Measurements from ENCODE around the gene RETREG2.

The RETREG2 gene

DNA sequence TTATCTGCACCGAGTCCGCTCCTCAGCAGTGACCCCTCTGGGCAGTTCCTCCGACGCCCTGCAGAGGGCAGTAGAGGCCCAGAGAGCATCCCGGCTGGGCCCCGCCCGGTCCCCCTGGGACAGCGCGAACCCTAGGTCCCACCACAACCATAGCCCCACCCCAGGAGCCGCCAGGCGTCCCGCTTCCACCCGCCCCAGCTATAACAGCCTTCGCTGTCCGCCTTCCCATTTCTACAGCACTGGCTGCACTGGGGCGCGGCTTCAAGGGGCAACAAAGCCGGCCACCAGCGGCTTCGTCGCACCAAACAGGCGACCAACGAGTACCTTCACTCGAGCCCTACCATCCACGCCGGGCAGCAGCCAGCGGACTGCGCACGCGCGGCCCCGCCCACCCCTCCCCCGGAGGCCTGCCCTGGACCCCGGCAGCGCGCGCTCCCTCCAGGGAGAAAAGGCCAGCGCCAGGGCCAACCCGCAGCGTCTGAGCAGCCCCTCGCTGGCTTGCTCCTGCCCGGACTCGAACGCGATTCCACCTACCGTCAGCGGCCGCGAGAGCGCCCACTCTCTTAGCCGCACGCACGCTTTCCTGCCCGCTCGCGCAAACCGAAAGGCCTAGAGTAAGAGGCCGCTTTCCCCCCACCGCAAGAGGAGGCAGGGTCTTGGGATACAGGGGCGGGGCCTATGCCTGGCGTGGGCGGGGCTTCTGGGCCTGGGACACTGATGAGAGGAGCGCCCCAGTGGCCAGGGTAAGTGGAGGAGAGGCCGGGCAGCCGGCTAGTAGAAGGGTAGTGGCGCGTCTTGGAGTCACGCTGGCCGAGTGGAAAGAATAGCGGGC lies 17.7 kb upstream of the RETREG2 start, which contains the start of gene NHEJ1:
Gene NHEJ1 (minus strand): TSS at position 630 of the 832 bp plus-strand sequence. CDS start 2,453 bp downstream, outside the sequence.
- peak within 1 kb of the TSS; percentile 69 for H3K4me3 ChIP-seq (ENCODE audit: low read depth, low read length)
- TF ChIP-seq, protein P1, sequence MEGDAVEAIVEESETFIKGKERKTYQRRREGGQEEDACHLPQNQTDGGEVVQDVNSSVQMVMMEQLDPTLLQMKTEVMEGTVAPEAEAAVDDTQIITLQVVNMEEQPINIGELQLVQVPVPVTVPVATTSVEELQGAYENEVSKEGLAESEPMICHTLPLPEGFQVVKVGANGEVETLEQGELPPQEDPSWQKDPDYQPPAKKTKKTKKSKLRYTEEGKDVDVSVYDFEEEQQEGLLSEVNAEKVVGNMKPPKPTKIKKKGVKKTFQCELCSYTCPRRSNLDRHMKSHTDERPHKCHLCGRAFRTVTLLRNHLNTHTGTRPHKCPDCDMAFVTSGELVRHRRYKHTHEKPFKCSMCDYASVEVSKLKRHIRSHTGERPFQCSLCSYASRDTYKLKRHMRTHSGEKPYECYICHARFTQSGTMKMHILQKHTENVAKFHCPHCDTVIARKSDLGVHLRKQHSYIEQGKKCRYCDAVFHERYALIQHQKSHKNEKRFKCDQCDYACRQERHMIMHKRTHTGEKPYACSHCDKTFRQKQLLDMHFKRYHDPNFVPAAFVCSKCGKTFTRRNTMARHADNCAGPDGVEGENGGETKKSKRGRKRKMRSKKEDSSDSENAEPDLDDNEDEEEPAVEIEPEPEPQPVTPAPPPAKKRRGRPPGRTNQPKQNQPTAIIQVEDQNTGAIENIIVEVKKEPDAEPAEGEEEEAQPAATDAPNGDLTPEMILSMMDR (IDR thresholded peaks at IDR 0.05; ENCODE audit: borderline replicate concordance, insufficient read depth, low read depth, low read length), result peak; percentile 99

DNA sequence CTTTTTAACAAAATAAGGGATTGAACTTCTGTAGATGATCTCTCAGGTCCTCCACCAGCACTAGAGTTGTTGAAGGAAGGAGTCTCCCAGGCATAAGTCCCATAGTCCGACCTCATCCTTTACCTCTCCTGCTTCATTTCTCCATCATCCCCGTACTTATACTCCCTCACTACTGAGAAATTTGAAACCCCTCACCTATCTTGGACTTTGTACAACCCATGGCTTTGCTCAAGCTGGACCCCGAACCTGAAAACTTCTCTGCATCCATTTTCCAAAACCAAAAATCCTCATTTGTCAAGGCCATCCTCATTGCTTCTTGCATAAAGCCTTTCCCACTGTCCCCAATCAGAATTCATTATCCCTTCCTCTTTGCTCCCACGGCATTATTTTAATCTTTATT lies 17.0 kb upstream of the RETREG2 start:
- TF ChIP-seq, protein P1 (IDR thresholded peaks at IDR 0.05; ENCODE audit: borderline replicate concordance, insufficient read depth, low read depth, low read length), result no peak
- peak overlapping the region; percentile 69 for H3K4me3 ChIP-seq (ENCODE audit: low read depth, low read length)

DNA sequence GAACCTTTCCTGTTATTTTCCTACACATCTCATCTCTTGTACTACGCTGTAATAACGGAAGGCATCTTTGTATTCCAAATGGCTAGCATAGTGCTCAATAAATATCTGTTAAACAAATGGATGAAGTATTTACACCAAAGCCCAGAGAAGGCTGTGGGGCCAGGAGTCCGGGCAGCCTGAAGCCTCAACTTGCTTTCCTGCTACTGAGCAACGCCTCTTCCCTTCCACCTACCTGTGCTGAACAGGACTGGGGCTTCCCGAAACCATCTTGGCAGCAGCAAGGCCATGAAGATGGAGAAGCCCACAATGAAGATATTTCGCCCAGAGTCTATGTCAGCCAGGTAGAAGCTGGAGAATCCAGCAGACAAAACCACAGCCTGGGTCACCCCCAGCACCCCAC lies 14.9 kb upstream of the RETREG2 start:
- TF ChIP-seq, protein P1 (IDR thresholded peaks at IDR 0.05; ENCODE audit: borderline replicate concordance, insufficient read depth, low read depth, low read length), result no peak
- H3K4me3 ChIP-seq (ENCODE audit: low read depth, low read length), result no peak overlapping the region

DNA sequence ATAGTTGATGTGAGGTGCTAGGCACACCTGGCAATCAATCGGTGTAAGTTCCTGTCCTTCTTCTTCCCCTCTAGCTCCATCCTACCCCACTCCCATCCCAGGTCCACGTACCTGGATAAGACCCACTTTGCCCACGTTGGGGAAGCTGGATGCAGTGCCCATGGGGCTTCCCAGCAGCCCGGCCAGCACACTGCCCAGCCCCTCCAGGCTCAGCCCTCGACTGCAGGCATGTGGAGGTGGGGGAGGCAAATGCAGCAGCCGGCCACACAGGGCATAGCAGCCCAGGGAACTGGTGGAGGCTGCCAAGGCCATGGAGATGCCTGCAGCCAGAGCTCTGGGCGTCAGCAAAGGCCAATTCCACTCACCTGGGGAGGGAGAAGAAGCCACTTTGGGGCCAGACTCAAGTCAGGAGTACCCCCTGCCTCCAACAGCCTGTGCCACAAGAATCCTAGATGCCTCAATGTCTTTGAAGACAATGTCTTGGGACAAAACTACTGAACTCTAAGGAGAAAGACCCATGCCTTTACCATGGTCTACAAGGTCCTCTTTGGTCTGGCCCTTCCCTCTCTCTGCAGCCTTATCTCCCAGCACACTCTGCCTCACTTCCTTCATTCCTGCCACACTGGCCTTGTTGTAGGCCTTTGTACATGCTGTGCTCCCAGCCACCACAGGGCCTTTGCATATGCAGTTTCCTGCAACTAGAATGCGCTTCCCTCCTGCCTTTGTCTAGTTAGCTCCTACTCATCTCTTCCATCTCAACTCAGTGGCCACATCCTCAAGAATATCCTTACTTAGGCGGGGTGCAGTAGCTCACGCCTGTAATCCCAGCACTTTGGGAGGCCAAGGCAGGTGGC lies 12.8 kb upstream of the RETREG2 start:
- TF ChIP-seq, protein P1 (IDR thresholded peaks at IDR 0.05; ENCODE audit: borderline replicate concordance, insufficient read depth, low read depth, low read length), result no peak

DNA sequence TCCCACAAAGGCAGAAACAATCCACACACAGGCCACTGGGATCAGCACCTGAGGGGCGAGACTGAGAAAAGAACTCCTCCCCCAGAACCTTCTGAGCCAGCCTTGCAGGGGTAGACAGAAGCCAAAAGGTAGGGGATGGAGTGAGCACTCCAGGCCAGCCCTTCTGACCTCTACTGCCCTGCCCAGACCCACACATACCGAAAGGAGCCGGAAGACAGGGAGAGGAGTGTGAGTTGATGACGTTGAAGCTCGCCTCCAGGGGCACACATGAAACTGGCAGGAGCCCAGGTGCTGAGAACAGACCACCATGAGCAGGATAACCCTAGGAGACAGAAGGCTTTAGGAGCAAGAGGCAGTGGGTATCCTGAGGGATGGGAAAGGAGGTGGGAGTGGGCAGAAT lies 10.1 kb upstream of the RETREG2 start:
- H3K4me3 ChIP-seq (ENCODE audit: low read depth, low read length), result no peak overlapping the region

More for the DNA sequence above, 12.8 kb upstream of the RETREG2 start:
- no peak overlapping the region for H3K4me3 ChIP-seq (ENCODE audit: low read depth, low read length)

DNA sequence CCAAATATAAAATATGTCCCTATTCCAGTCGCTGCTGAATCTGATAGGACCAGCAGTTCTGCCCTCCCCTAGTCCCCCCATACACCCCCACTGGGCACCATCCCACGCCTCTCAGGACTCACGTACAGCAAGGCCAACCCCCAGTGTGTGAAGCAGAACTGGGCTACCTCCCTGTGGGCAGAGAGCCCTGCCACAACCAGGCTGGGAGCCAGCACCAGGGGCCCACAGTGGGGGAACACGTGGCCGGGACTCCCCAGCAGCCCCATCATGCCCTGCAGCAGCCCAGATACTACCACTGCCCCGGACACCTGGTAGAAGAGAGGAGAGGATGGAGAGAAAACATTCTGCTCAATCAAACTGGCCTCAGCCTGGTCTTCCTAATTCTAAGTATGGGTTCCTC lies 9.5 kb upstream of the RETREG2 start:
- TF ChIP-seq, protein P1 (IDR thresholded peaks at IDR 0.05; ENCODE audit: borderline replicate concordance, insufficient read depth, low read depth, low read length), result no peak
- H3K4me3 ChIP-seq (ENCODE audit: low read depth, low read length), result no peak overlapping the region

More for the DNA sequence above, 10.1 kb upstream of the RETREG2 start:
- TF ChIP-seq, protein P1 (IDR thresholded peaks at IDR 0.05; ENCODE audit: borderline replicate concordance, insufficient read depth, low read depth, low read length), result no peak

Measured in GM12875 (cell line).